HG02870 (cell line): ENCODE measurements around the gene TTC21B.
"Not testable (repeated sequence)": the region's sequence is repeated elsewhere in the genome, so short reads cannot be mapped to it uniquely, and the experiment has no call there.

Experiments used
- ATAC-seq: cut with Tn5 transposase; IDR thresholded peaks from one replicate; pipeline ENCODE4 v1.9.1; 2021; ENCODE audit warnings: mild to moderate bottlenecking, moderate library complexity; ENCODE audit not compliant: unreplicated experiment

TTC21B gene

GRCh38 chr2:165953655-165954606 is at the start of gene TTC21B:
TTC21B (minus strand) TSS chr2:165953776; CDS start chr2:165953705, 71 bp downstream.
- ATAC-seq = peak; percentile 94

GRCh38 chr2:166000401-166000800 is 46.8 kb upstream of the TTC21B start:
- ATAC-seq = no peak

GRCh38 chr2:165990846-165991245 is 37.3 kb upstream of the TTC21B start:
- ATAC-seq = no peak

GRCh38 chr2:165989851-165990250 is 36.3 kb upstream of the TTC21B start:
- ATAC-seq = no peak

- no peak for ATAC-seq
Measured at GRCh38 chr2:165985120-165985519, 31.5 kb upstream of the TTC21B start.

GRCh38 chr2:165972161-165972560 is 18.6 kb upstream of the TTC21B start:
- ATAC-seq = not testable (repeated sequence)

- no peak for ATAC-seq
Measured at GRCh38 chr2:165970663-165971062, 17.1 kb upstream of the TTC21B start.

GRCh38 chr2:165969227-165969626 is 15.7 kb upstream of the TTC21B start:
- ATAC-seq = no peak

GRCh38 chr2:165967746-165968145 is 14.2 kb upstream of the TTC21B start:
- no peak for ATAC-seq

- ATAC-seq = no peak
Measured at GRCh38 chr2:165961818-165962217, 8.2 kb upstream of the TTC21B start.

- ATAC-seq = no peak
Measured at GRCh38 chr2:165959371-165959770, 5.8 kb upstream of the TTC21B start.

GRCh38 chr2:165958313-165958960 is 4.9 kb upstream of the TTC21B start:
- no peak for ATAC-seq

- ATAC-seq = no peak
Measured at GRCh38 chr2:165957030-165957675, 3.6 kb upstream of the TTC21B start.

- ATAC-seq = peak; percentile 29
Measured at GRCh38 chr2:165953306-165953654, 296 bp downstream of the TTC21B start.

GRCh38 chr2:165952741-165953211 is 800 bp downstream of the TTC21B start:
- ATAC-seq = no peak

- ATAC-seq = no peak
Measured at GRCh38 chr2:165952085-165952484, 1.5 kb downstream of the TTC21B start.

GRCh38 chr2:165950438-165950837 is 3.1 kb downstream of the TTC21B start:
- ATAC-seq = no peak

- no peak for ATAC-seq
Measured at GRCh38 chr2:165941827-165942226, 11.7 kb downstream of the TTC21B start.

- no peak for ATAC-seq
Measured at GRCh38 chr2:165938237-165938636, 15.3 kb downstream of the TTC21B start.

GRCh38 chr2:165933211-165933910 is 20.2 kb downstream of the TTC21B start:
- ATAC-seq = no peak

GRCh38 chr2:165927774-165928173 is 25.8 kb downstream of the TTC21B start:
- no peak for ATAC-seq
